Fibroblast of lung (primary cell): Measurements from ENCODE around the gene TEX38. TPM values are rescaled to one million over a fixed set of nuclear protein-coding genes. Genes with fewer than 3 reads are reported as not detected.

ENCODE experiments used
- DNase-seq, 2 donors: peaks; one replicate each; pipeline versions ENCODE4 v3.0.0 to v3.0.0-alpha.2; 2010; ENCODE audit warnings: low read depth in 2 of 2
- H2AFZ ChIP-seq: 2 replicates; pipeline ENCODE4 v1.5.1; 2012; ENCODE audit warnings: low read length, control low read depth, inconsistent platforms
- H3K27ac ChIP-seq: 2 replicates; pipeline ENCODE4 v1.5.1; 2011; ENCODE audit warnings: low read length, control low read depth; ENCODE audit not compliant: insufficient read depth
- H3K27me3 ChIP-seq: 2 replicates; pipeline ENCODE4 v1.5.1; 2011; ENCODE audit warnings: mild to moderate bottlenecking, low read length; ENCODE audit not compliant: control insufficient read depth, insufficient read depth
- H3K36me3 ChIP-seq: 2 replicates; pipeline ENCODE4 v1.5.1; 2011; ENCODE audit warnings: low read length; ENCODE audit not compliant: control insufficient read depth, insufficient read depth
- H3K4me1 ChIP-seq: 2 replicates; pipeline ENCODE4 v1.5.1; 2011; ENCODE audit warnings: low read length; ENCODE audit not compliant: control insufficient read depth, insufficient read depth; ENCODE audit errors: extremely low read depth
- H3K4me2 ChIP-seq: 2 replicates; pipeline ENCODE4 v1.5.1; 2011; ENCODE audit warnings: low read length, control low read depth; ENCODE audit not compliant: insufficient read depth; ENCODE audit errors: extremely low read depth
- H3K4me3 ChIP-seq, 4 experiments: fragments of 200-600 bp in 1 of 4; sonication (generic) in 1 of 4; replicated peaks in 1 of 4; 2 replicates each; pipeline ENCODE4 v1.5.1; 2011 to 2016; ENCODE audit warnings: low read length in 4 of 4, low read depth in 3 of 4, mild to moderate bottlenecking in 3 of 4, control low read depth in 2 of 4, inconsistent platforms in 1 of 4, mixed read lengths in 1 of 4; ENCODE audit not compliant: insufficient read depth in 1 of 4; ENCODE audit errors: control extremely low read depth in 1 of 4
- H3K79me2 ChIP-seq: 2 replicates; pipeline ENCODE4 v1.5.1; 2012; ENCODE audit warnings: mild to moderate bottlenecking, low read length, inconsistent platforms; ENCODE audit not compliant: control insufficient read depth, insufficient read depth
- H3K9ac ChIP-seq: 2 replicates; pipeline ENCODE4 v1.5.1; 2011; ENCODE audit warnings: mild to moderate bottlenecking, low read length, control low read depth; ENCODE audit not compliant: insufficient read depth
- H3K9me3 ChIP-seq: 2 replicates; pipeline ENCODE4 v1.5.1; 2012; ENCODE audit warnings: low read depth, low read length; ENCODE audit not compliant: control insufficient read depth, insufficient read depth
- H4K20me1 ChIP-seq: 2 replicates; pipeline ENCODE4 v1.5.1; 2011; ENCODE audit warnings: low read length; ENCODE audit not compliant: control insufficient read depth, insufficient read depth; ENCODE audit errors: extremely low read depth
- CTCF ChIP-seq, 2 donors: IDR thresholded peaks in 1 of 2; conservative IDR thresholded peaks in 1 of 2; 1 replicate in 1 of 2; 2 replicates in 1 of 2; pipeline ENCODE4 v1.5.1; 2011 to 2012; ENCODE audit warnings: low read length in 2 of 2, control low read depth in 1 of 2, inconsistent platforms in 1 of 2, low read depth in 1 of 2, mild to moderate bottlenecking in 1 of 2
- EZH2 ChIP-seq: IDR thresholded peaks from 2 replicates; pipeline ENCODE4 v1.5.1; 2012; ENCODE audit warnings: low read length, control low read depth, mild to moderate bottlenecking; ENCODE audit errors: missing control alignments
- polyA plus RNA-seq, 2 donors: library from polyadenylated mRNA; depleted of rRNA in 1 of 2; stranded (reverse) in 1 of 2; unstranded in 1 of 2; fragments of >200 nt; gene quantifications; 2 replicates each; pipeline ENCODE4 v1.2.1, GENCODE V29; 2011 to 2012; ENCODE audit warnings: missing spikeins in 1 of 2
- total RNA-seq: library from RNA; depleted of rRNA; stranded (reverse); fragments of >200 nt; gene quantifications from 2 replicates; pipeline ENCODE4 v1.2.1, GENCODE V29; 2014

TEX38 gene
- total and polyA plus RNA-seq, 2 donors (not counting 1 experiment from before 2014, with no cell fraction given): not detected

- no peak overlapping the region for H3K9ac ChIP-seq
- TF ChIP-seq EZH2 (no peak), CTCF (conservative IDR thresholded peaks at IDR 0.05 in 1 of 2, IDR thresholded peaks at IDR 0.05 in 1 of 2; ENCODE audit: low read depth in 1 of 2, low read length in 2 of 2) (no peak)
- peaks cover 2% of the 10 kb centered on the region for H3K4me1 ChIP-seq
- no peak overlapping the region for H2AFZ ChIP-seq
- no peak overlapping the region for H3K27ac ChIP-seq
- no peaks in the 10 kb centered on the region for H3K27me3 ChIP-seq
- DNase-seq: no peak
- no peaks in the 10 kb centered on the region for H3K9me3 ChIP-seq
- no peaks in the 10 kb centered on the region for H3K79me2 ChIP-seq
- H4K20me1 ChIP-seq: no peaks in the 10 kb centered on the region
- no peak overlapping the region for H3K4me3 ChIP-seq
- H3K4me2 ChIP-seq: no peak overlapping the region
- peaks cover 3% of the 10 kb centered on the region for H3K36me3 ChIP-seq
These were observed 18.2 kb downstream of the TEX38 start for GRCh38 chr1:46689897-46690296.

- Histone ChIP-seq H3K27me3 (no peaks in the 10 kb centered on the region), H3K4me2 (no peak overlapping the region), H3K9me3 (no peaks in the 10 kb centered on the region), H3K4me3 (no peak overlapping the region), H3K79me2 (no peaks in the 10 kb centered on the region), H2AFZ (no peak overlapping the region), H4K20me1 (no peaks in the 10 kb centered on the region), H3K27ac (no peak overlapping the region), H3K9ac (no peak overlapping the region), H3K36me3 (peaks cover 2% of the 10 kb centered on the region), H3K4me1 (peaks cover 2% of the 10 kb centered on the region)
- TF ChIP-seq CTCF (conservative IDR thresholded peaks at IDR 0.05 in 1 of 2, IDR thresholded peaks at IDR 0.05 in 1 of 2; ENCODE audit: low read depth in 1 of 2, low read length in 2 of 2): no peak
- TF ChIP-seq EZH2: no peak
- peak in 1 of 2 donors; percentile 45 for DNase-seq
These were observed 19.3 kb downstream of the TEX38 start for GRCh38 chr1:46690931-46691421.

- Histone ChIP-seq H4K20me1 (no peaks in the 10 kb centered on the region), H3K4me1 (peaks cover 2% of the 10 kb centered on the region), H3K9me3 (no peaks in the 10 kb centered on the region), H3K4me2 (no peak overlapping the region), H3K79me2 (no peaks in the 10 kb centered on the region), H2AFZ (no peak overlapping the region), H3K9ac (no peak overlapping the region), H3K36me3 (peaks cover 2% of the 10 kb centered on the region), H3K4me3 (no peak overlapping the region), H3K27ac (peak overlapping the region; percentile 16), H3K27me3 (no peaks in the 10 kb centered on the region)
- peak; percentile 12 to 30 for DNase-seq
- TF ChIP-seq EZH2 (no peak), CTCF (conservative IDR thresholded peaks at IDR 0.05 in 1 of 2, IDR thresholded peaks at IDR 0.05 in 1 of 2; ENCODE audit: low read depth in 1 of 2, low read length in 2 of 2) (peak in 1 of 2 donors; percentile 19)
These were observed 20.5 kb downstream of the TEX38 start for GRCh38 chr1:46691997-46692790.
